Iris pigment epithelial cell (primary cell): ENCODE data around the gene HIPK3.
A peak's percentile ranks its signal among the peaks of the same experiment; 100 is the strongest.

Experiments
- DNase-seq: peaks from one replicate; pipeline ENCODE4 v3.0.0-alpha.2; 2011; ENCODE audit warnings: low read depth

Gene HIPK3

DNA sequence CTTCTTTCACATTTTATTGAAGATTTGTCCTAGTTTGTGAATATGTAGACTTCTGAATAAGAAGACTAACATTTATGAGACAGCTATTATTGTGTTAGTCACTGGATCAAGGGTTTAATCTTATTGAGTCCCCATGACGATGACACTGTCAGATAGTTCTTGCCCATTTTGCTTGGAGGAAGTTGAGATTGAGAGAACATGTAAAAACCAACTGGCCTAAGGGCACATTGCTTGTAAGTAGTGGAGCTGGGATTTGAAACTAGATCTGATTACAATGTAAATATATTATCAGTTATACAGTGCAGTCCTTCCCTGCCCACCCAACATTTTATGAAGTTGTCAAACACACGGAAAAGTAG lies 134.7 kb downstream of the HIPK3 start:
- no peak for DNase-seq

DNA sequence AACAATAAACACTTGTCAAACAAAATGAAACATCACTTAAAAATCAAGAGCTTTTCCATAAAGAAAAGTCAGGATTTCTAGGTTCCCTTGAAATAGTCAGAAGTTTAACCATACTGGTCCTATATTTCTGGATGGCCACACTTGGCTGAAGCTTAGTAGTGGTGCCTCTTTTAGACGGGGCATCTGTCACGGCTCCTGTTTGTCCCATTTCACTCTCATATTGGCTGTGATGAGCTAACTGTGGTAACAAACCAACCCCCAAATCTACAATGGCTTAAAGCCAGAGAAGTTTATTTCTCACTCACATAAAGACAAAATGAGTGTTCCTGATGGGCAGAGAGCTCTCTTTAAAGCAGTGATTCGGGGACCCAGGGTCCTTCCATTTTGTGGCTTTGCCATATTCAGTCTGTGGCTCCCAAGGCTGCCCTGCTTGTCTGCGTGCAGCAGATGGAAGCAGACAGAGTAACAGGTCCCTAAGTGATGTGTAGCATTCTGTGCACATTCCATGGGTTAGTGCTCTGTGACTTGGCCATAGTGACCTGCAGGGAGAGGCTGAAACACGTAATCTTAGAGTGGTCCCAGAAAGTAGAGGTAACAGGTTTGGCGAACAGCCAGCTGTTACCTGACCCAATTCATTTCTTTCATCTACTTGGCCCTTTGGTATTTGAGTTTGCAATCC lies 137.4 kb downstream of the HIPK3 start:
- DNase-seq, result no peak

DNA sequence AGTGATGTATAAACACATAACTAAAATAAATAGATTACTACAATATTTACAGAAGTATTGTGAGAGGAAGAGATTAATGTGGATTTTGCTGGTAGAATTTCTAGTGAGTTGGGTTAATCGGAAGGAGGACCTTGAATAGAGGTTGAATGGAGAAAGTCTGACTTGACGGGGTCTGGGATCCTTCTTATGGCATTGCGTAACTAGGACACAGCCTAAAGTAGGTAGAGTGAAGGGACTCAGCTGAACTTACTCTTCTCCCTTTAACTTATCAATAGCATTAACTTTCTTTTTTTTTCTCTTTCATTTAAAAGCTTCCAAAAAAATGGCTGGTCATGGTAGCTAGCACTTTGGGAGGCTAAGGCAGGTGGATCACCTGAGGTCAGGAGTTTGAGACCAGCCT lies 139.2 kb downstream of the HIPK3 start:
- no peak for DNase-seq

DNA sequence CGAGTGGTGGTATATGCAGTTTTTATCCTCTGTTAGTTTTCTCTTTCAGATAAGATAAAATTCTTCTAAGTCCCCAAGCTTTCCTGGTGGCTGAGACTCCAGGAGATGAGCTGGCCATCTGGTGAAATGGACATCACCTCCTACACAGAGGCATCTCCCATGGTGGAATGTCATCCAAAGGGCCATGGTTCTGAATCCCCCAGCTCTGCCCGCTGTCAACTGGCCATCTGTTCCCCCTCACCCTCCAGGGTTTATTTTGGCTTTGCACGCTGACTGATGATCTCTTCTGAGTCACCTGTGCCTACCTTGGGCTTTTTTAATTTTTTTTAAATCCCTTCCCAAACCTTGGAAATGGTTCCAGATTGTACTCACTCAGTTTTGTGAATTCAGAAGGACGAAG lies 142.2 kb downstream of the HIPK3 start:
- DNase-seq, result no peak

DNA sequence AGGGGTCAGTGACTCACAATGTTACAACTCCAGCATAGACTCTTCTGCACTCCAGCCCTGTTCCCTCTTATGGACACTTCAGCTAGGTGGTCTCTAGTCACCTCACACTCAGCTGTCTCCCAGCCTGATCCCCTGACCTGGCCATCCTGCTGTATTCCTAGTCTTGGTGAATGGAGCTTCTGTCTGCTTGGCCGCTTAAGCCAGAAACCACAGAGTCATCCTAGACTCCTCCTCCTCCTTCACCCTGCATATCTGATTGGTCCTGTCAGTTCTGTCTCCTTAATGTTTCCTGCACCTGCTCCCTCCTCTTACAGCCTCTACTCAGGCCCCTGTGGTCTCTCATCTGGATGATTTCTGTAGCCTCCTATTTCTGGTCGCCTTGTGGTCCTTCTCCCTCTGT lies 144.9 kb downstream of the HIPK3 start:
- peak; percentile 20 for DNase-seq

DNA sequence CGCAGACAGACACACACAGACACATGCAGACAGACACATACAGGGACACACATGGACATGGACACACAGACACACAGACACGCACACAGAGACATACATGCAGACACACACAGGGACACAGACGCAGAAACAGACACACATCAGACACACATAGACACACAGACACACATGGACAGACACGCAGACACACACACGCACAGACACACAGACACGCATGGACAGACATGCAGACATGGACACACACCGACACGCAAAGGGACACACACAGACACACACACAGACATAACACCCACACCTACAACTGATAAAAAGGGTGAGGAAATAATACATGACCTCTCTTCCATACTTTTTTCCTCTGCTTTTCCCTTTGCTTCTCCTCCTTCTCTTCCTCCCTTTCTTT lies 146.2 kb downstream of the HIPK3 start:
- no peak for DNase-seq

DNA sequence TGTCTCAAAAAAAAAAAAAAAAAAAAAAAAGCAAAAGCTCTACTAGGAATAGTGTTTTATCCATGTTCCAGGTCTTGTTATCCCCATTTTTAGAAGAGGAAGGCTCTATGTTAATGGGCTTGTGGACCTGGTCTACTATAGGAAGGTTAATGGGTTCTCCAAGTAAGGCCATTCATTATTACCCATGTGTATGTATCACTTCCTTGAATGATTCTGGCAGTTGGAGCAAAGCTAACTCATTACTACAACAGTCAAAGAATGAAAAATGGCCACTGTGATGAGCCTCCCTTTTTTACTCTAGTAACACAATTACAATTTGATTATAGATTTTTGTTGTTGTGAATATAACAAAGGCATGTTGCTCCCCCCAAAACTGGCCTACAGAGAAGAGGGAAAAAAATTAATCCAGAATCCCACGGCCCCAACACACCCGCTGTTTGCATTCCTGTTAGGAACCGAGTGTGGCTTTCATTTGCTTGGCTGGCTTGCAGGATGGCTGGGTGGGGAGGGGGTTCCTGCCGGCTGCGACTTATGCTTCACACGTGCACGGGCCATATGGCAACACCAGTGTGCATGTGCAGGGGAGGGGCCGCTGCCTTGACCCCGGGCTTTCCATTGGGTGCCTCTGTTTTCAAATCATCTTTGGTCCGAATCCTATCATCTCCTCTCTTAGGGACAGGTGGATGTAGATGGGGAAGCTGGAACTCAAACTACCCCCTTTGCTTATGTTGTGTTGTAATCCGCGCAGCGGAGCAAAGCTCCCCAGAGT lies 148.8 kb downstream of the HIPK3 start:
- no peak for DNase-seq
